IMR-90 (cell line): ENCODE data around the gene CD300C. TPM values are rescaled to one million over a fixed set of nuclear protein-coding genes. Genes with fewer than 3 reads are reported as not detected.

Experiments used
- ATAC-seq: fragments of 200-7000 bp; cut with Tn5 transposase; 2 replicates; pipeline ENCODE4 v1.9.1; 2020; ENCODE audit warnings: low read depth, mild to moderate bottlenecking, moderate library complexity
- BruUV-seq: library from RNA; stranded (reverse); fragments of 400-500 nt; replicated peaks from 2 replicates; lab custom pipeline; 2021; lab: Mats Ljungman, UMichigan
- CTCF ChIA-PET: fragments of 300-600 bp; formaldehyde crosslinking; extraction: SDS; loops from one replicate; lab custom pipeline; 2021; ENCODE audit warnings: antibody characterized with exemption; lab: Yijun Ruan, JAX
- POLR2A ChIA-PET: fragments of 300-600 bp; sonication (Branson Sonifier 250); formaldehyde crosslinking; loops from one replicate; lab custom pipeline; 2022; ENCODE audit warnings: antibody characterized with exemption; ENCODE audit not compliant: unreplicated experiment; lab: Charles Lee
- DNase-seq: peaks from one replicate; pipeline ENCODE4 v3.0.0; 2013
- H2AFZ ChIP-seq: replicated peaks from 2 replicates; pipeline ENCODE3; 2013; ENCODE audit warnings: low read length, mild to moderate bottlenecking; ENCODE audit not compliant: poor library complexity
- H2AK5ac ChIP-seq: 2 replicates; pipeline ENCODE4 v1.6.1; 2013; ENCODE audit warnings: low read depth, low read length, inconsistent platforms
- H2AK9ac ChIP-seq: replicated peaks from 2 replicates; pipeline ENCODE3; 2013; ENCODE audit warnings: mild to moderate bottlenecking, low read depth, low read length, moderate library complexity; ENCODE audit not compliant: poor library complexity
- H2BK120ac ChIP-seq: 2 replicates; pipeline ENCODE4 v1.6.1; 2013; ENCODE audit warnings: low read depth, low read length, inconsistent platforms
- H2BK15ac ChIP-seq: 3 replicates; pipeline ENCODE4 v1.6.1; 2013; ENCODE audit warnings: low read depth, low read length, inconsistent platforms
- H2BK20ac ChIP-seq: 2 replicates; pipeline ENCODE4 v1.6.1; 2013; ENCODE audit warnings: low read depth, mild to moderate bottlenecking, inconsistent platforms, low read length, moderate library complexity
- H2BK5ac ChIP-seq: 2 replicates; pipeline ENCODE4 v1.6.1; 2013; ENCODE audit warnings: mild to moderate bottlenecking, low read depth, low read length, inconsistent platforms; ENCODE audit not compliant: poor library complexity, severe bottlenecking
- H3K14ac ChIP-seq: replicated peaks from 2 replicates; pipeline ENCODE4 v1.6.1; 2013; ENCODE audit warnings: low read depth, low read length, inconsistent platforms
- H3K18ac ChIP-seq: 2 replicates; pipeline ENCODE4 v1.6.1; 2013; ENCODE audit warnings: low read depth, low read length, control low read depth
- H3K23ac ChIP-seq: 2 replicates; pipeline ENCODE4 v1.6.1; 2013; ENCODE audit warnings: low read depth, low read length, inconsistent platforms
- H3K27ac ChIP-seq: 2 replicates; pipeline ENCODE4 v1.5.1; 2013; ENCODE audit warnings: mild to moderate bottlenecking, control low read depth, low read length; ENCODE audit not compliant: insufficient read depth
- H3K27me3 ChIP-seq: 2 replicates; pipeline ENCODE4 v1.6.1; 2013; ENCODE audit warnings: low read length; ENCODE audit not compliant: control insufficient read depth, insufficient read depth
- H3K36me3 ChIP-seq: 2 replicates; pipeline ENCODE4 v1.6.1; 2013; ENCODE audit warnings: low read length, mixed read lengths; ENCODE audit not compliant: control insufficient read depth, insufficient read depth
- H3K4ac ChIP-seq: 2 replicates; pipeline ENCODE4 v1.6.1; 2013; ENCODE audit warnings: low read depth, low read length, inconsistent platforms
- H3K4me1 ChIP-seq: 2 replicates; pipeline ENCODE4 v1.6.1; 2013; ENCODE audit warnings: low read length, mixed read lengths; ENCODE audit not compliant: control insufficient read depth, insufficient read depth
- H3K4me2 ChIP-seq: 2 replicates; pipeline ENCODE4 v1.6.1; 2013; ENCODE audit warnings: low read depth, mild to moderate bottlenecking, control low read depth, low read length, moderate library complexity
- H3K4me3 ChIP-seq: 2 replicates; pipeline ENCODE4 v1.5.1; 2013; ENCODE audit warnings: low read depth, mild to moderate bottlenecking, control low read depth, low read length, moderate library complexity; ENCODE audit not compliant: insufficient read depth
- H3K56ac ChIP-seq: 2 replicates; pipeline ENCODE4 v1.6.1; 2013; ENCODE audit warnings: low read length, inconsistent platforms; ENCODE audit not compliant: insufficient read depth; ENCODE audit errors: extremely low read depth
- H3K79me1 ChIP-seq, 2 experiments: 2 replicates each; pipeline ENCODE4 v1.6.1; 2013; ENCODE audit warnings: low read length in 2 of 2, inconsistent platforms in 1 of 2, low read depth in 1 of 2
- H3K9ac ChIP-seq: 2 replicates; pipeline ENCODE4 v1.6.1; 2013; ENCODE audit warnings: low read depth, low read length, control low read depth
- H3K9me1 ChIP-seq: 2 replicates; pipeline ENCODE4 v1.6.1; 2013; ENCODE audit warnings: low read length, inconsistent platforms; ENCODE audit not compliant: insufficient read depth
- H3K9me3 ChIP-seq: 2 replicates; pipeline ENCODE4 v1.6.1; 2013; ENCODE audit warnings: low read length; ENCODE audit not compliant: control insufficient read depth, insufficient read depth
- H4K20me1 ChIP-seq: 2 replicates; pipeline ENCODE4 v1.6.1; 2013; ENCODE audit warnings: low read length, inconsistent platforms; ENCODE audit not compliant: insufficient read depth
- H4K5ac ChIP-seq: 2 replicates; pipeline ENCODE4 v1.6.1; 2013; ENCODE audit warnings: mild to moderate bottlenecking, low read depth, low read length, control low read depth
- H4K8ac ChIP-seq, 2 experiments: 2 replicates each; pipeline ENCODE4 v1.6.1; 2013; ENCODE audit warnings: low read depth in 2 of 2, low read length in 2 of 2, control low read depth in 1 of 2, inconsistent platforms in 1 of 2
- H4K91ac ChIP-seq: 2 replicates; pipeline ENCODE4 v1.6.1; 2013; ENCODE audit warnings: low read depth, low read length, inconsistent platforms; ENCODE audit not compliant: insufficient read depth
- BHLHE40 ChIP-seq: fragments of 150-350 bp; IDR thresholded peaks from 2 replicates; pipeline ENCODE4 v1.6.1; 2016; ENCODE audit warnings: mild to moderate bottlenecking, low read depth, low read length
- CEBPB ChIP-seq: IDR thresholded peaks from 2 replicates; pipeline ENCODE4 v1.6.1; 2012; ENCODE audit warnings: low read depth, low read length, improper control_type of control experiment
- CHD1 ChIP-seq: IDR thresholded peaks from 2 replicates; pipeline ENCODE4 v1.6.1; 2012; ENCODE audit warnings: low read depth, low read length, improper control_type of control experiment
- ELK1 ChIP-seq: fragments of 150-350 bp; IDR thresholded peaks from 2 replicates; pipeline ENCODE4 v1.6.1; 2016; ENCODE audit warnings: low read depth, mild to moderate bottlenecking, low read length, moderate library complexity, borderline replicate concordance
- FOS ChIP-seq: fragments of 150-350 bp; IDR thresholded peaks from 2 replicates; pipeline ENCODE4 v1.6.1; 2016; ENCODE audit warnings: low read depth, low read length
- MAFK ChIP-seq: IDR thresholded peaks from 2 replicates; pipeline ENCODE4 v1.6.1; 2012; ENCODE audit warnings: low read depth, low read length, improper control_type of control experiment
- MXI1 ChIP-seq: IDR thresholded peaks from 2 replicates; pipeline ENCODE4 v1.6.1; 2012; ENCODE audit warnings: low read depth, mild to moderate bottlenecking, low read length, moderate library complexity, borderline replicate concordance
- POLR2A ChIP-seq: IDR thresholded peaks from 2 replicates; pipeline ENCODE4 v1.6.1; 2012; ENCODE audit warnings: mild to moderate bottlenecking, low read depth, low read length
- RCOR1 ChIP-seq: IDR thresholded peaks from 2 replicates; pipeline ENCODE4 v1.6.1; 2012; ENCODE audit warnings: mild to moderate bottlenecking, low read length, improper control_type of control experiment; ENCODE audit not compliant: insufficient replicate concordance
- USF2 ChIP-seq: fragments of 150-350 bp; IDR thresholded peaks from 2 replicates; pipeline ENCODE4 v1.6.1; 2017; ENCODE audit warnings: mild to moderate bottlenecking, antibody characterized with exemption, low read length, low read depth
- WGBS, 2 experiments: methylation state at CpG; one replicate each; pipeline versions ENCODE4 v1.1.5 to v1.1.7; 2013; ENCODE audit warnings: missing lambda C conversion rate in 2 of 2; ENCODE audit not compliant: insufficient read length in 1 of 2; ENCODE audit errors: extremely low coverage in 2 of 2; 5-methylcytosine and 5-hydroxymethylcytosine counted together
- dilution Hi-C: fragments of 300-500 bp; cut with HindIII; formaldehyde crosslinking; loops from one replicate; pipeline ENCODE4 v1.14.3; 2018; ENCODE audit warnings: low sequenced_read_pairs; ENCODE audit not compliant: unreplicated experiment
- in situ Hi-C: fragments of 300-500 bp; cut with MboI; formaldehyde crosslinking; loops from 3 replicates; pipeline ENCODE4 v1.14.3; 2019; ENCODE audit warnings: low sequenced_read_pairs, inconsistent platforms, mixed read lengths
- intact Hi-C: fragments of 100-400 bp; cut with micrococcal nuclease; formaldehyde crosslinking; loops from 2 replicates; pipeline ENCODE4 v1.10.0; 2022
- polyA plus RNA-seq, 3 experiments: library from polyadenylated mRNA; depleted of rRNA; stranded (reverse); fragments of >200 nt; gene quantifications; 2 replicates each; pipeline ENCODE4 v1.2.3, GENCODE V29; 2012; ENCODE audit warnings: low replicate concordance in 1 of 3
- total RNA-seq: library from RNA; depleted of rRNA; stranded (reverse); fragments of >200 nt; gene quantifications from 2 replicates; pipeline ENCODE4 v1.2.3, GENCODE V29; 2012

The CD300C gene
- total and polyA plus RNA-seq, 2 of the 4 experiments (the other 2 are of a cell fraction) = not detected

GRCh38 chr17:74544991-74545842 lies 698 bp downstream of the CD300C start:
- dilution Hi-C loops = no loop called here
- no peak overlapping the region for H4K5ac ChIP-seq
- H2AFZ ChIP-seq = no peak overlapping the region
- ATAC-seq (no peak), DNase-seq (no peak)
- in situ Hi-C loops = no loop called here
- no peak overlapping the region for H3K4ac ChIP-seq
- no peak overlapping the region for H3K56ac ChIP-seq
- H3K18ac ChIP-seq = no peak overlapping the region
- no peak overlapping the region for H4K91ac ChIP-seq
- H2BK20ac ChIP-seq = no peak overlapping the region
- H3K27me3 ChIP-seq = no peaks in the 10 kb centered on the region
- WGBS, 2 experiments = 57% methylated on average over 3 of the region's 16 CpGs; no CpG with 5 or more reads in 1 of the 2 experiments
- no peaks in the 10 kb centered on the region for H3K36me3 ChIP-seq
- peaks cover 45% of the 10 kb centered on the region for H3K9me3 ChIP-seq
- no peak overlapping the region for H2AK5ac ChIP-seq
- H4K8ac ChIP-seq = no peak overlapping the region
- no peak overlapping the region for H3K23ac ChIP-seq
- no peak overlapping the region for H2BK5ac ChIP-seq
- BruUV-seq = no TSS peak
- ChIA-PET CTCF (no interaction called here), POLR2A (no interaction called here)
- no peak overlapping the region for H2BK120ac ChIP-seq
- no peaks in the 10 kb centered on the region for H3K4me1 ChIP-seq
- H3K9me1 ChIP-seq = no peaks in the 10 kb centered on the region
- H2AK9ac ChIP-seq = no peak overlapping the region
- H3K14ac ChIP-seq = no peak overlapping the region
- H3K27ac ChIP-seq = no peak overlapping the region
- no peak overlapping the region for H2BK15ac ChIP-seq
- H3K9ac ChIP-seq = no peak overlapping the region
- no peaks in the 10 kb centered on the region for H3K79me1 ChIP-seq
- no peak for TF ChIP-seq CEBPB
- no peak for TF ChIP-seq POLR2A
- TF ChIP-seq MXI1 = no peak
- no peak for TF ChIP-seq ELK1
- no peak for TF ChIP-seq CHD1
- TF ChIP-seq MAFK = no peak
- TF ChIP-seq FOS = no peak
- no peak for TF ChIP-seq BHLHE40
- no peak for TF ChIP-seq USF2
- TF ChIP-seq RCOR1 = no peak
- no peak overlapping the region for H3K4me2 ChIP-seq
- H4K20me1 ChIP-seq = no peaks in the 10 kb centered on the region
- intact Hi-C loops = no loop called here
- no peak overlapping the region for H3K4me3 ChIP-seq
